Measurements from ENCODE around the gene RASSF8. TPM values are rescaled to one million over a fixed set of nuclear protein-coding genes. Genes with fewer than 3 reads are reported as not detected.

RASSF8 gene
- total RNA-seq, 2 donors from 2014 or later, result 3.2 to 14.2 TPM

DNA sequence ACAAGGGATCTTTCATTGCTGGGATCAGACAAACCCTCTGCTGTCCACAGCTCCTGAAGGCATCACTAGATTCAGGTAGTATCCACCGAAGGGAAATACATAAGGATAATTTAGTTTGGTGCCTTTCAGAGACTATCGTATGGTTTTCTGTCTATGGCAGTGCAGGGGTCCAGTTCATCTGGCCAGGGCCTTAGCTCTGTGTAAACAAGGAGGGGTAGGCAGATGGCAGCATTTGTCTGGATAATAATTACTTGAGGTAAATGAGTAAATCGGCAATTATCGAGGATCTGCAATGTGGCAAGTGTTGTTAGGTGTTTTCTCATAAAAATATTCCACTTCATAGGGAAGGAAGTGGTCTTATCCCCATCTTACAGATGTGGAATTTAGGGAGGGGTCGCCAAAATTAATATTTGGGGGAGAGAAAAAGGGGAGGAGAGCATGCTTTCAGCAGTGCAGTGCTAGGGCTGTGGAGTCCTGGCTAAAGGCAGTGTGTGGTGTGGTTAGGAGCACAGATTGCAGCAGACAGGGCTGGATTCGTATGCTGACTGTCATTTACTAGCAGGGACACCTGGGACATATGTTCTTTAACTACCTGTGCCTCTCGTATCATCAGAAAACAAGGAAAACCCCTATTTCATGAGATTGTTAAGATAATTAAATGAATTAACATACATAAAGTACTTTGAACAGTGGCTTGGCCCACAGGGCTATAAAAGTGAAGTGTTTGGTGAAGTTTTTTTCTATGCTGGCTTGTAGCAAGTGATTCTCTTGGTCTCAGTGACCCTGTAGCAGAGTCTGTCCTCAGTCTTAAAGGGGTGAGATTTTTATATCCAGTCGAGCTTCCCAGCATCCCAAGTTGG is 27.1 kb downstream of the RASSF8 start:
- H3K27ac ChIP-seq, result no peak overlapping the region
- H3K9ac ChIP-seq (ENCODE audit: low read depth in 2 of 2, low read length in 2 of 2), result no peak overlapping the region
- intact Hi-C loops (cut with DNase I), result no loop called here
- DNase-seq, result no peak
- no peaks in the 10 kb centered on the region for H3K27me3 ChIP-seq
- no peaks in the 10 kb centered on the region for H3K4me1 ChIP-seq
- TF ChIP-seq, protein P1, sequence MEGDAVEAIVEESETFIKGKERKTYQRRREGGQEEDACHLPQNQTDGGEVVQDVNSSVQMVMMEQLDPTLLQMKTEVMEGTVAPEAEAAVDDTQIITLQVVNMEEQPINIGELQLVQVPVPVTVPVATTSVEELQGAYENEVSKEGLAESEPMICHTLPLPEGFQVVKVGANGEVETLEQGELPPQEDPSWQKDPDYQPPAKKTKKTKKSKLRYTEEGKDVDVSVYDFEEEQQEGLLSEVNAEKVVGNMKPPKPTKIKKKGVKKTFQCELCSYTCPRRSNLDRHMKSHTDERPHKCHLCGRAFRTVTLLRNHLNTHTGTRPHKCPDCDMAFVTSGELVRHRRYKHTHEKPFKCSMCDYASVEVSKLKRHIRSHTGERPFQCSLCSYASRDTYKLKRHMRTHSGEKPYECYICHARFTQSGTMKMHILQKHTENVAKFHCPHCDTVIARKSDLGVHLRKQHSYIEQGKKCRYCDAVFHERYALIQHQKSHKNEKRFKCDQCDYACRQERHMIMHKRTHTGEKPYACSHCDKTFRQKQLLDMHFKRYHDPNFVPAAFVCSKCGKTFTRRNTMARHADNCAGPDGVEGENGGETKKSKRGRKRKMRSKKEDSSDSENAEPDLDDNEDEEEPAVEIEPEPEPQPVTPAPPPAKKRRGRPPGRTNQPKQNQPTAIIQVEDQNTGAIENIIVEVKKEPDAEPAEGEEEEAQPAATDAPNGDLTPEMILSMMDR (IDR thresholded peaks at IDR 0.05), result no peak
- no peak overlapping the region for H3K4me3 ChIP-seq
- H3K36me3 ChIP-seq, result no peaks in the 10 kb centered on the region
- H3K9me3 ChIP-seq, result no peaks in the 10 kb centered on the region

- TF ChIP-seq, protein P1 (IDR thresholded peaks at IDR 0.05), result no peak
- H3K4me3 ChIP-seq, result no peak overlapping the region
- H3K9me3 ChIP-seq, result no peaks in the 10 kb centered on the region
- H3K27me3 ChIP-seq, result no peaks in the 10 kb centered on the region
- no peak overlapping the region for H3K27ac ChIP-seq
- no peaks in the 10 kb centered on the region for H3K4me1 ChIP-seq
- no peak for DNase-seq
- H3K9ac ChIP-seq (ENCODE audit: low read depth in 2 of 2, low read length in 2 of 2), result no peak overlapping the region
- intact Hi-C loops (cut with DNase I), result no loop called here
- H3K36me3 ChIP-seq, result no peaks in the 10 kb centered on the region
Measured at GRCh38 chr12:25986180-25986579, 27.7 kb downstream of the RASSF8 start.

DNA sequence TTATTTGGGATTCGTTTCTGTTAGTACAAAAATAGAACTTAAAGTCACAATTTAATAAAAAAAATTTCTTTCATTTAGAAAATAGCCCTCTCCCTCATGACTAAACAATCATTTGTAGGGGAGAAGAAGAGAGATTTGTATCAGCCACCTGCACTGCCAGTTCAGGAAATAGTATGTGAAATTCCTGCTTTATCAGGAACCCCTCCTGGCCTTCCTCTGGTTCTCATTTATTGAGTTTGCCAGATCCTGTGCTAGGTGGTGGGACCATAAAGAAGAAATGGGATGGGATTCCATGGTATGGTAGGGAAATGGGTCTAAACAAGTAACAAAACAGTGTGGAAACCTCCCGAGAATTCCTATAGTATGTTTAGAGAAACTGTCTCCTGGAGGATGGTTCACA is 30.0 kb downstream of the RASSF8 start:
- intact Hi-C loops (cut with DNase I), result no loop called here
- H3K4me1 ChIP-seq, result no peaks in the 10 kb centered on the region
- H3K9ac ChIP-seq (ENCODE audit: low read depth in 2 of 2, low read length in 2 of 2), result no peak overlapping the region
- H3K9me3 ChIP-seq, result no peaks in the 10 kb centered on the region
- H3K27me3 ChIP-seq, result no peaks in the 10 kb centered on the region
- H3K36me3 ChIP-seq, result no peaks in the 10 kb centered on the region
- H3K27ac ChIP-seq, result no peak overlapping the region
- DNase-seq, result no peak
- no peak overlapping the region for H3K4me3 ChIP-seq
- TF ChIP-seq, protein P1 (IDR thresholded peaks at IDR 0.05), result no peak

DNA sequence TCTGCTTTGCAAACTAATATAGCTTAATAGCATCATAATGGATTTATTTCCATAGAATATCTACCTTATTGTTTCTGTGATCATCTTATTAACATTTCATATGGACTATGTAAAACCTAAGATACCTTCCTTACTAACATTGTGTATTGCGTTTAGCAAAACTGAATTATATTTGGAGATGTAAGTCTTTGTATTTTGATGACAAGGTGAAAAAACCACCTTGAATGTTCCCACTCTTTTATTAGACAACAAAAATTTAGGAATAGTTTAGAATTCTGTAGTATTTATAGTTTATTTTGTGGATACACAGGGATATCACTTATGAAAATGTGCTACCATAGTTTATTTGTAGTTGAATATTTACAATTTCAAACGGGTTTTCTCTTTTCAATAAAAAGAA is 32.0 kb downstream of the RASSF8 start:
- Histone ChIP-seq H3K4me3 (no peak overlapping the region), H3K27me3 (no peaks in the 10 kb centered on the region), H3K9ac (ENCODE audit: low read depth in 2 of 2, low read length in 2 of 2) (no peak overlapping the region), H3K36me3 (no peaks in the 10 kb centered on the region), H3K27ac (no peak overlapping the region), H3K4me1 (no peaks in the 10 kb centered on the region), H3K9me3 (no peaks in the 10 kb centered on the region)
- DNase-seq, result no peak
- intact Hi-C loops (cut with DNase I), result no loop called here
- TF ChIP-seq, protein P1 (IDR thresholded peaks at IDR 0.05), result no peak

- H3K9ac ChIP-seq (ENCODE audit: low read depth in 2 of 2, low read length in 2 of 2), result no peak overlapping the region
- H3K4me3 ChIP-seq, result no peak overlapping the region
- no peak overlapping the region for H3K27ac ChIP-seq
- H3K9me3 ChIP-seq, result no peaks in the 10 kb centered on the region
- H3K27me3 ChIP-seq, result no peaks in the 10 kb centered on the region
- H3K4me1 ChIP-seq, result no peaks in the 10 kb centered on the region
- TF ChIP-seq, protein P1 (IDR thresholded peaks at IDR 0.05), result no peak
- DNase-seq, result no peak
- H3K36me3 ChIP-seq, result no peaks in the 10 kb centered on the region
- intact Hi-C loops (cut with DNase I), result no loop called here
Measured at GRCh38 chr12:25992026-25992782, 33.7 kb downstream of the RASSF8 start.

Data from colonic mucosa (tissue), 4 donors.